ENCODE results near the gene DTHD1.
A peak's percentile ranks its signal among the peaks of the same experiment; 100 is the strongest.

The DTHD1 gene

DNA sequence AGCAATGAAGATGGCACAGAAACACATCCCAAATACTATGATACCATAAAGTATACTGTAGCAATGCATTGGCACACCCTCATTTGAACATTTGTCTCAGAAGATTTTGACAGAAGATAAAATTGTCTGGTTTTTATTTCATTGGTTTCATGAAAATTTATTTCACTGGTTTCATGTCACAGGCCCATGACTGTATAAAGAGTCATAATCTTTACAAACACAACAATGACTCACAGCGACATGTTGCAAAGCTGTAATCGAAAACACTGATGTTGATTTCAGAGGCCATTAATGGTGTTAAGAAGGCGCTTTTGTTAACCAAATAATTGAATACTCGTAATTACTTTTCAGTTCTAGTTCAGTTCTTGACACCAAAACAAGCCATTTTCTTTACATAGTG, 8.1 kb upstream of the DTHD1 start:
- DNase-seq = no peak

GRCh38 chr4:36274158-36274557, 7.3 kb upstream of the DTHD1 start:
- no peak for DNase-seq

DNA sequence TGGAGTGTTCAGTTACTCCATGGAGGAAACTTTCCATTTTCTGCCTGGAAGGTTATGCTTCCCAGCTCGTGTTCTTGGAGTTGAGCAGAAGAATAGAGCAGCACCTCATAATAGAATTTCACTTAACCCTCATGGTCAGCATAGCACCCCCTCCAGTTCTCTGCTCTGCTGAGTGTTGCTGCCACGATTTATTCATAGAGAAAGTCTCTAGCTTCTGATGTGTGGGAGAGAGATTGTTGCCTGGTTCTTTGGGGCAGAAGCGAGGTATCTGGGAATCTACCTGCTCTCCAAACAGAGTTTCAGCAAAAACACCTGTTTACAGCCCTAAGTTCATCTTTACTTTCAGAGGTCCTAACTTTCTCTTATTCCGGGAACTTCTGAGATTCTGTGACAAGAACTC, 3.9 kb upstream of the DTHD1 start:
- no peak for DNase-seq

- DNase-seq = peak; percentile 60
Observed at GRCh38 chr4:36278789-36279188, 2.6 kb upstream of the DTHD1 start.

DNA sequence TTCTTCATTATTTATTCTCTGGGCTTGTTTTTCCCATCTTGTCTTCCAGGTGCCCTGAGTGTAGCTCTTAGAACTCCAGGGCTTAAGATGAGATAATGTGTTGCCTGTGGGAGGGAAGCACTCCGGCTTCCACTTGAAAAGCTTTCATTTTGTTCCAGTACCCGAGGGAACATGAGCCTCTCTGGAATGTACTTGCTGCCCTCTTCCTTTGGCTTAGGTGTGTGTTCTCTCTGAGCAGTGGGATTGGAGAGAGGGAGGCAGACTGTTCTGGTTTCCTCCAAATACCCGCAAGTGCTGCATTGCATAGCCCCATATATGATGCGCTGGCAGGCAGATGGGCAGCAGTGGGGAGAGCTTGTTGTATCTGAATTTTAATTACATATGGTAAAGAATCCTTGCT, 861 bp upstream of the DTHD1 start:
- no peak for DNase-seq

DNA sequence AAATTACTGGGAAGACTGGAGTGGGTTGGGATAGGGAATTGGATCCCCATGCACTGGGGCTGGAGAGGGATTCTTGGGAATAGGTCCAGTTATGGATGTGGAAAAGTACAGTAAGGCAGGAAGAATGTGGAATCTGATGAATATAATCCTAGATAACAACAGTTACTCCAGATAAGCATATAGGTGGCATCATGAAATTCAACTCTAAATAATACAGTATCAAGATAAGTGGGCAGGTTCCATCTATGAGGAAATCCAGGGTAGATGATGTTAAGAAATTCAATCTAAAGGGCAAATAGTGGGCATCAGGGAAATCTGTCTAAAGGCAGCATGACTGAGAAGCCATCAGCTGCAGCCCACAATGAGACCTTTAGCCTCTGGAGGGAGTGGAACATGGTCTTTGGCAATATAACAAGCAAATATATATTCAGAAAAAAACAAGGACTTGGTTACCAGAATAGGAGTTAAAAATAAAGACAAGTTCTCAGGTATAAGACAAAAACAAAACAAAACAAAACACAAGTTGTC, 1.2 kb downstream of the DTHD1 start:
- no peak for DNase-seq

GRCh38 chr4:36283912-36284465, 2.6 kb downstream of the DTHD1 start:
- no peak for DNase-seq

DNA sequence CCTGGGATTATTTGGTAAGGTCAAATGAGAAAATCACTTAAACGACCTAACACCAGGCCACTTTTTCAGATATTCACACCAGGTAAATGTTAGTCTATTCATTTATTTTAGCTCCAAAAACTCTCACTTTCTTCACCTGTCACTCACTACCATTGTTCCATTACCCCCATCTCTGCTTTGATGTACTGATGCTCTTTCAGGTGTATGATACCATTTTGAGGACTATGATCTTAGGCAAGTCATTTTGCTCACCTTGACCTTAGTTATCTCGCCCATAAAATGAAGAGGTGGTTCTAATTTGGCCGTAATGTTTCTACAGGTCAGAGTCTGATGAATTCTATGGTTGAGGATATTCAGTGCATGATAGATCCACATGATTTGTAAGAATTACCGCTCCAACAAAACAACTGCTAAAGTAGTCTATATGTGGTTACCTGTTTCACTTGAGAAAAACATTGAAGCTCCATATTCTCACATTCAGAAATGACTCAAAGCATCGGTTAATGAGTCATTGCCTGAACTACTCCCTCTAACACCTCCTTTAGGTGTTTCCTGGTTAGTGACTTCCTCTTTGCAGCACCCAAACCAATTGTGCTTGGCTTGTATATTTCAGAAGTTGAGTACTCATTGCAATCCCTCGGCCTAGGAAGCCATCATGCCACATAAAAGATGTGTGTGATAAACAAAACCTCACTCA, 4.5 kb downstream of the DTHD1 start:
- peak; percentile 96 for DNase-seq

DNA sequence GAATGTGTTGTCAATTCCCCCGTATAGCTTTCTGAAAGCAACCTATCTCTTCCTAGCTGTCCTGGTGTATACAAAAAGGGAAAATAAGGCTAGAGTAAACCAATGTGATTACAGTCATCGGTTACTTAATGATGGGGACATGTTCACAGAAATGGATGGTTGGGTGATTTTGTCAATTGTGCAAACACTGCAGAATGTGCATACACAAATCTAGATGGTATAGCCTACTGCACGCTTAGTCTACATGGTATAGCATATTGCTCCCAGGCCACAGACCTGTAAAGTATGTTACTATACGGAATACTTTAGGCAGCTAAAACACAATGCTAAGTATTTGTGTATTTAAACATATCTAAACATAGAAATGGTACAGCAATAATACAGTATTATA, 5.1 kb downstream of the DTHD1 start:
- no peak for DNase-seq

DNA sequence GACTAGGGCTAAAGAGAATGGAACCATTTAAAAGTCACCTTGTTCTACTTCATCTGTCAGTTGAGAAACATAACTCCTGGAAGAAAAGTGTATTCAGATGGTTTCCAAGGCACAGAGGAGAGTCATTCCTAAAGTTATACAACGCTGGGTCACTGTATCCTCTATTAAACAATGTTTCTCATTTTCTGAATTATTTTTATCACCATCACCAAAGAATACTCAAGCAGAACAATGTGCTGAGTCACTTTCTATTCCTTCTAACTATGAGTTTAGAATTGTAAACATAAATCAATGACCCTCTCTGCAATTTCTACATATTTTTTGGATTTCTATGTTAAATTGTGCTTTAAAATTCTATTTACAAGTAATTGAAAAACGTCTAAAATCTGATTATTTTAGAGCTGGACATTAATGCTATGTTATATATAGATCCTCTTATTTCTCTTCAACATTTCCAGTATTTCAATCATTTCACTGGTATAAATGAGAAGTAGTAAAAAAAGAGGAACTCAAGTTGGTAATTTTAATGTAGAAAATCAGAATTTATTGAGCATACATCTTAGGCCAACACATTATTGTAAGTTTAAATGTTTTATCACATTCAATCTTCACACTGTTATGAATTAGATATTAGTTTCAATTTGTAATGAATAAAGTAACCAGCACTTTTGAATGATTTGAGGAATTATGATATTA, 7.5 kb downstream of the DTHD1 start:
- no peak for DNase-seq

GRCh38 chr4:36290641-36291040, 9.2 kb downstream of the DTHD1 start:
- no peak for DNase-seq

- no peak for DNase-seq
Observed at GRCh38 chr4:36292556-36293188, 11.3 kb downstream of the DTHD1 start.

- DNase-seq = no peak
Observed at GRCh38 chr4:36301127-36301526, 19.7 kb downstream of the DTHD1 start.

DNA sequence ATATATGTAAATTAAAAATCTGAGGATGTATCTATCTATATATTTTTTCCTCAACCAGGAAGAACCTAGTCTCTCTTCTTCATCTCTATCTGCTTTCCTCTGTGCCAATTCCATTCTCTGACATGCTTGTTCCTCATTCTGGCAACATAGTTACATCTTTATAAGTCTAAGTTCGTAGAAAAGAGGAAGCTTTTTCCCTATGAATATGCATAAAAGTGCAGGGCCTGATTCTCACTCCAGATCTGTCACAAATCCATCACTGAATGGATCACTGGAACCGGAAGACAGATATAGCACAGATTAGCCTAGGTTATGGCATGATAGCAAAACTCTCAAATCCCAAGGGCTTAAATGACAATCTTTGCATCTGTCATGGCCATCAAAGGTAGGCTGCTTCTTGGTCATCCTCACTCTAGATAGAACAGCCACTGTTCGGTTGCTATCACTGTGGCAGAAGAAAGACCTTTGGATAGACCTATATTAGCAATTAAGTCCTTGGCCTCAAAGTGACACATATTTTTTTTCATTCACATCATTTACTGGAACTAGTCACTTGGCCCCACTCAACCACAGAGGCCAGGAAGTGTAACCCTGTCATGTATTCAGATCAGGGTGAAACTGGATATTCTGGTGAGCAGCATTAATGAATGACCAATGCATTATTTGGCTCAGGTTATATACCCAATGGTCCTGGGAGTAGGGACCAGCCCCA, 22.2 kb downstream of the DTHD1 start:
- no peak for DNase-seq

DNA sequence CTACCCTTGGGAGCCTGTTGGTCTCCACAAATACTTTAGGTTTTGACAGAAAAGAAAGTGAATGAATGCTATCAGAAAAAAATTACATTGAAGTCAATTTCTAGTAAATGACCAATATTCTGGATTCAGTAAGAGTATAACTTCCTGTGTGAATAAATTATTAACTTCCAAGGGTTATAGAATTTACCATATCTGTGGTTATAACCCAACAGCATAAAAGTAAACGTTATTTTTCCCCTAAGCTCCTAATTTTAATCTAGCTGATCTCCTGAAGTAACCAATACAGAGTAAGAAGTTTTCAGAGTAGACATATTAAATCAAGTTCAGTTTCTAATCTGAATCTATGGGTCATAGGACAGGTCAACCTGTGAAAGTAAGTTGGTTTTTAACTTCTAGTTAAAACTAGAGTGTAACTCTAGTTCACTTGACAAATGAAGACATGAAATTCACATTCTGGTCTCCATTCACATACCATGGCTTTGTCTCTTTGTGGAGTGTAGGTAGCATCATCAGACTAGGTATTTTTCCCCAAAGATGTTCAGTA, 22.8 kb downstream of the DTHD1 start:
- no peak for DNase-seq

DNA sequence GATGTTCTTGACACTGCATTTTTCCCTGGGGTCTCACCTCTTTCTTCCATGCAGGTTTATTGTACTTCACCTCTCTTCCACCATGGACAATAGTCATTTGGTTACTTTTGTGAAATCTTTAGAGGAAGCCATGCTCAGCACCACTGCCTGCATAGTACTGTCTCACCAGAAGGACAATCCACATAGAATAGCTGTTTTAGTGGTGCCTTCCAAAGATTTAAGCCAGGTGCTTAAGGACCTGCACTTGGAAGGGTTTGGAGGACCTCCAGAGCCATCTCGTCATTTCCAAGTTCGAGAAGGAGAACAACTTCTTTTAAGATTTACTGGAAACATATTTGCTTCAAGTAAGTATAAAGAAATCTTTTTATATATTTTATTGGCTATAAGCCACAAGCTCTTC, 26.7 kb downstream of the DTHD1 start:
- no peak for DNase-seq

DNA sequence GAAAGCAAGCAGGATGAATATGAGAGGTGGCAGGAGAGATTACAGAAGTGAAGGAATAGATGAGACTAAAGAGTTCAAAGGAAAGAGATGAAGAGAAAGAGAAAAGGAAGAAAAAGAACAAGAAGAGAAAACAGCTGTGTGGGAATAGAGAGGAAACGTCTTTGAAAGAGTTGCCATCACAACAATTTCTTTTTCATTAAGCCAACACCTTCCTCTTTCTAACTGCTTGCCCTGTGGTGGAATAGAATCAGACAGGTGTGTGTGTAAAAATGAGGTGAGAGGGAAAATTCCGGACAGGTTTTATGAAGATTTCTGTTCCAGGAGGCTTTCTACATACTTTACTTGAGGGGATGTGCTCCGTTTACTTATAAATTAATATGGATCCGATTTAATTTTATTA, 28.8 kb downstream of the DTHD1 start:
- no peak for DNase-seq

- DNase-seq = no peak
Observed at GRCh38 chr4:36310793-36311192, 29.4 kb downstream of the DTHD1 start.

GRCh38 chr4:36312511-36312910, 31.1 kb downstream of the DTHD1 start:
- no peak for DNase-seq

DNA sequence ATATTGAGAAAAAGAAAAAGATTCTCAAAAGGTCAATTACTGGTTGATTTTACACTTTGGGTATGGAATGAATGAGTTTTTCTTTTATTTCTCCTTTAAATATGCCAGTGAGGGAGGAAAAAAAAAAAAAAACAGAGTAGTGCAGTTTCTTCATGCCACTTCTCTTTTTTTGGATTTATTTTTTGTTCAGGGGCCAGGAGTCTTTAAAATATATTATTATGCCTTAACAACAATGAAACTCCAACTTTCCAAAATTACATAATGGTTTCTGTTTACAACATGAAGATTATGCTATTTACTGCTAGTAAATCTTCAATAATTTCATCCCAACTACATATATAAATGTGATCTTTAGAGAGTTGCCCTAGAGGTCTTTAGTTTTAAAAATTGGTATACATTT, 31.9 kb downstream of the DTHD1 start:
- DNase-seq = no peak

GRCh38 chr4:36313703-36314102, 32.3 kb downstream of the DTHD1 start:
- DNase-seq = no peak

- DNase-seq = no peak
Observed at GRCh38 chr4:36316607-36317006, 35.2 kb downstream of the DTHD1 start.

GRCh38 chr4:36317721-36318120, 36.3 kb downstream of the DTHD1 start:
- no peak for DNase-seq

Measured in CD4-positive, alpha-beta T cell treated with Interleukin-4 for 4 hours (primary cell).